Endothelial cell of hepatic sinusoid (primary cell): ENCODE measurements around the gene SHB.

Source experiments
- in situ Hi-C: cut with HindIII; loops from 2 replicates; pipeline ENCODE4 v1.10.0; 2017; ENCODE audit warnings: low sequenced_read_pairs

The SHB gene

DNA sequence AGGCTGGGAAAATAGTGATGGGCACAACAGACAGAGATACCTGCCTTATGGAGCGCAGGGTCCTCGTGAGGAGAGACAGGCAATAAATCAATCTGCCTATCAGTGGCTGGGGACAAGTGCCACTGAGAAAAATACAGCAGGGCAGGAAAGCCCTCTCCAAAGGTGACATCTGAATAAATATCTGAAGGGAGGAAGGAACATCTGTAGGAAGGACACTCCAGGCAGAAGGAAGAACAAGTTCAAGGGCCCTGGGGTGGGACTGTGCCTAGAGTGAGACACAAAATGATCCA, 111.4 kb downstream of the SHB start:
- in situ Hi-C loops = no loop called here

DNA sequence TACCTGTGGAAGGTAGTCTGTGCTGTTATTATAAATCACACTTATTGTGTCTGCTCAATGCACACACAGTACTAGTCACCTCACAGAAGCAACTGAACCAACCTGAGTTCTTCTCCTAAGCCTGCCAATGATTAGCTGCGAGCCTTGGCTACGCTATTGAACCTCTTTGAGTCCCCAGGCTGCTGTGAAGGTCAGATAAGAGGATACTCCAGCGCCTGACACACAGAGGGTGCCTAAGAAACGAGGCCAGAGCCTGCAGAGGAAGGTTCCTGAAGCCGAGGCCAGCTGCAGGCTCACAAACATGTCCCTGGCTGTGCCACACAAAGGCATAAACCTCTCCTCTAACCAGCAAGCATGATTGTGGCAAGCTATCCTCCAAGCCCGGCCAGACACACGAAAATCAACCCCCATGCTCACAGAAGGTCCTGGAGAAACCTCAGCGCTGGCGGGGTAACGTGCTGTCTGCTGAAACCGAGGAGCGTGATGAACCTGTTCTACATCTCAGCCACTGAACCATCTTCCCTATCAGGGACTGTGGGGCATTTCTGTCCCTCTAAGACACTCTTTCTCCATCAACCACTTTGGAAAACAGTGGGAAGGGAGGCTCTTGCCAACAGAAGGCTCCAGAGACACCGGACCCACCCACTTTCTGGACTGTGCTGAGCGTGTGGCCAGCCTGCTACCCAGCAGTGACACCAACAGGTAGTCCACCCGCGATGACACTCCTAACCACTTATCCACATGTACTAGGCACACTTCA, 111.9 kb downstream of the SHB start:
- in situ Hi-C loops = no loop called here

DNA sequence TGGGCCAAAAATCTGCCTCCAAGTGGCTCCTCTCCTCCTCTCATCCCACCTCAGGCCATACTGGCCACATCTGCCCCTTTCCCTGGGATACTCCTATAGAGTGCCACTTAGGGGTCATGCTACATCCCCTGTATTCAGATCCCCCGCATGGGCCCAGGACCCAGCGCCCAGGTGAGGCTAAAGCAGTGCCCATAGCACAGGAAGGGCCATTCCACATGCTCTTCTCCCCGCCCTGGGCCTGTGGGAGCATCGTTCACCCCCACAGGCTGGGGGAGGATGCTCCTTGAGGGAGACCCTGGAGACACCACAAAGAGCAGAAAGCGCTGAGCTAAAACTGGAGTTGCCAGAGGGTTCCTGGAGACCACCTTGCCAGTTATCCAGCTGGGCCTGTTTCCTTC, 112.6 kb downstream of the SHB start:
- in situ Hi-C loops = no loop called here

DNA sequence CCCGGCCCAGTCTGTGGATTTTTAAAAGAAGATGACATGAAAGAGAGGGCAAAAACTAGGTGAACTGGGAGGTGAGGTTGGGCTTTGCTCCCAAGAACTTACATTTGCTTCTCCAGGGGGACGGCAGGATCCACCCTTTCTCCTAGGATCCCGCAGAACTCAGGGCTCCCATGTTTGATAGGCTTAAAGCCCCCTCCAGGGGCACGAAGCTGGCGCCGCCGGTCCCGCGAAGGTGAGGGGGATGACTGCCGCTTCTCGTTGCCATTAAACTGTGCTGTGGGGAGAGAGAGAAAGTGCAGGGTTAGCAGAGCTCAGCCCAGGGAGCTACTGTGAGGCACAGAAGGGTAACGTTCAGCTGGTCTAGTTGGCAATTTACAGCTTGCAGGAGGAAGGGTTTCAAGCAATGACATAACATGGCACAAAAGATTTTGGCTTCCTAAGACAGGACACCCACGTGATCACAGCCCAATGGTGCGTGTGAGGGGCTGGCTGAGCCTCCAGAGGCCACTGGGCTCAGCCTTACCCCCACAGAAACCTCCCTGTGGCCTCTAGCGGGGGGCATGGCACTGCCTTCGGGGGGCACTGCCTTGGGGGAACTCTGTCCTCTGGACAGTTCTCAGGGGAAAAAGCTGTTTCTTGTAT, 113.1 kb downstream of the SHB start:
- in situ Hi-C loops = no loop called here

DNA sequence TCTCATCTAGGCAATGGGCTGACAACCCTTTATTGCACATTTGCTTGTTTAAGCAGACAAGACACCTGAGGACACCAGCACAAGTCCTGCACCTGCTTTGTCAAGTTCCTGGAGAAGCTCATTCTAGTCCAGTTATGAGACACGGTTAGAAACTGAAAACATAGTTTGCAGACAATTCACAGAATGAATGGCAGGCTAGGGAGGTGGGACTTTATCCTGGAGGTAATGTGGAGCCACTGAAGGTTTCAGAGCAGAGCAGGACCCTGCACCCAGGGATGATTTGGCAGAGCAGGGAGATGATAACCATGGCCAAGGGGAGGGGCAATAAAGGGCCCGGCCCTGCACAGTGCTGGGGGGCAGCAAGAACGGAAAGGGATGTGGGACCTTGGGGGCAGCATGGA, 114.4 kb downstream of the SHB start:
- in situ Hi-C loops = no loop called here

DNA sequence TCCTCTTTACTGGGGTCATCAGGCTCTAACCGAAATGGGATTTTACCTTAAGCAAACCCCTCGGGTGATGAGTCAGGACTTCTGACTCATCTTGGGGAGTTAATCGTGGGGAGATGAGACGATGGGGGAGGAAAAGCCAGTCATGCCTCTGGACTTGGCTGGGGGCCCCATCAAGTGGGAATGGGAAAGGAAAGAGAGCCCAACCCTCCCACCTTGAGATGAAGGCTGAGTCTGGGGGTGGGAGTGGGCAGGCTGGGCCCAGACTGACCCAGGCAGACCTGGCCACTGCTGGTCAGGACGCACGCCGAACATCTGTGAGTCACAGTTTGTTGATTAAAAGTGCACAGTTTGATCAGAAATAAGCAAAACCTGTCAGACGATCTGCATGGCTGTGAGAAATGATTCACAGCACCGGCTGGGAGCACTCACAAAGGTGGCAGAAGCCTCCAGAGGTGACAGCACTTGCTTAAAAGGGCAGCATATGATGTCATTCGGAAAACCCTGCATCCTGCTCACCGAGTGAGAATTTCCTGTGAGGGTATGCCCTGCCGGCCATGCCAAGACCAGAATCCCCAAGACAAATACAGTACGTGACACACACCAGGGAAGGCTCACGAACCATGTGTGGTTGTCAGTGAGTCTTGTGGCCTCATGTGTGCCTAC, 115.1 kb downstream of the SHB start:
- in situ Hi-C loops = no loop called here

DNA sequence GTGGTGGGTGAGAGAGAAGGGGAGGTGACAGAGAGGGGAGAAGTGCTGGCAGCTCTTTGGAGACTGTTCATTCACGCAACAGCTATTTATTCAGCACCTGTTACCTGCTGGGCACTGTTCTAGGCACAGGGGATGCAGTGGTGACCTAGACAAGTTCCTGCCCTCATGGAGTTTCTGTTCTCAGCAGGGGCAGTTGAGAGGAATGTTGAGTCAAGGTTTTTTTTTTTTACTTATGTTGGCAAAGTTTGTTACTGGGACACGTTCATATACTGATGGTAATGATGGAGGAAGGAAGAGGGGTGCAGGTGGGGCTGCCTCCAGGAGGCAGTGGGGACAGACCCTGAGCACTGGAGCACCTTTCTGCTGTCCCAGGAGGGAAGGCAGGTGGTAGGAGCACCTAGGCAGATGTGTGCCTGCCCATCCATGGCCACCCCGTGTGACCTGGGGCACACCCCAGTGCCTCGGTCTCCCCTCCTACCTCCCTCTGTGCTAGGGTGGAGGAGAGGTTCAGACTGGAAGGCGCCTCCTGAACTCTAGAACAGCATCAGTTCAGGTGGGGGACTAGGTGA, 115.7 kb downstream of the SHB start:
- in situ Hi-C loops = no loop called here

DNA sequence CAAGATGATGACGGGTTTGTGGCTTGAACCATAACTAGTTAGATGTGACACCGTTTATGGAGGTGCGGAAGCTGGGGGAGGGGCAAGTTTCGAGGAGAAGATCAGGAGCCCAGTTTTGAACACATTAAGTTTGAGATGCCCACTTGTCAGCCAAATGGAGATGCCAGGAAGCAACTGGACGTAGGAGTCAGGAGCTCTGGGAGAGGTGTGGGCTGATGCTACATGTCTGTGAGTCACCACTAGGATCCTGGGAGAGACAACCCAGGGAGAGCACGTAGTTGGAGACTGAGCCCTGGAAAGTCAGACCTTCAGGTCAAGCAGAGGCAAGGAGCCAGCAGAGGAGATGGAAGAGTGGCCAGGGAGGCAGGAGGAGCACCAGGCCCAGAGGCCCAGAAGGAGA, 116.3 kb downstream of the SHB start:
- in situ Hi-C loops = no loop called here

DNA sequence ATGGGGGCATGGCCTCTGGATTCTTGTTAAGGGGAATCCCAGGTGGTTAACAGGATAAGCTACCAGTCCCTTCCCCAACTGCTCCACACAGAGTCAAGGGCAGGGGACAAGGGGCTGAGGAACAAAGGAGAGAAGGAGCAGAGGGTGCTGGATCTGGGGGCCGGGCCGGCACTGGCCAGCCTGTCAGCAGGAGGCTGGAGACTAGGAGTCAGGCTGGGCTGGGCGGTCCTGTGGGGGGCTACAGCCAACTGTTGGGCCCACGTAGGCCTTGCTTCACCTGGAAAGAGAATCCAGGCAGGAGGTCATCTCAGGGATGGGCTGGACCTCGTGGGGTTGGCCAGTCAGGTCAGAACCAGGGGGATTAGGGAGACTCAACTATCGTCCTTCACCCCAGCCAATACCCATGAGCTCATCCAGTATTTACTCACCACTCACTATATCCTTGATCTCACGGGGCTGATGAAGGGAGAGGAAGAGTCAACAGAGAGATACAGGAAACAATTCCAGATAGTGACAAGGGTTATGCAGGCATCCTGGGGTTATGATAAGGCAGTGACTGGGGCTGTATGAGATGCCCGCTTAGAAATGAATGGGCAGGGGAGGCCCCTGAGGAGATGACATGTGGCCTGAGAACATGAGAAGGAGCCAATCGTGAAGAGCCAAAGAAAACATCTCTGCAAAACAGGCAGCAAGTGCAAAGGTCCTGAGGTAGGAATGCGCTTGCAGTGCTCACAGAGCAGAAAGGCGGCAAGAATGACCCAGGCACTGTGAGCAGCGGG, 117.2 kb downstream of the SHB start:
- in situ Hi-C loops = no loop called here

DNA sequence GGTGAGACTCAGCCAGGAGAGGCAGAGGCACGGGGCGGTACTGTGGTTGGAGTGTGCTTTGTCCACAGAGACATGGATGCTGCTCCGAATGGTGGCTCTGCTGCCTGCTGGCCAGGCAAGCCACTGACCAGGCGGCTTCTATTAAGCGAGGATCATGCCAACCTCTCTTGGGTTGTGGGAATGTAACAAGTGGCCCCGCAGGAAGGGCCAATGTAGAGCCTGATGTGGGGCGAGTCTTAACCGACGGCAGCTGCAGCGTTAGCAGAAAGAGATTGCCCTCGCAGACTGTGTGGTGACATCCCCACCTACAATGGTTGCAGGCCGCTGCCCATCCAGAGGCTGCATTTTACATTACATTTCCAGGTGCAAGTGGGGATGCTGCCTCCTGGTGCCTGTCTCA, 118.5 kb downstream of the SHB start:
- in situ Hi-C loops = no loop called here

DNA sequence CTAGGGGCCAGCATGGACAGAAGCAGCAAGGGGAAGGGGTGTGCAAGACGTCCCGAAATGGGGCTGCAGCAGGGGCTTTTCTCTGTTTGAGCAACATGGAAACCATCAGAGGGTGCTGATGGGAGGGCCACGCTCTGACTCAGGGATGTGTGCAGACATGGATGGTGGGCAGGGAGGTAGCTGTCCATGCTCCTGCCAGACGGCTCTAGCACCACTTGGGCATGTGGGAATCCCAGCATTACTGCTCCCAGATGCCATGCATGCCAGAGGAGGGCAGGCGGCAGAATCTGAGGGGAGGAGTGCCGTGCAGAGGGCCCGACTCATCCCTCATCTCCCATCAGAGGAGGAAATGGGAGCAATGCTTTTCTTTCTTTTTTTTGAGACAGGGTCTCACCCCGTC, 119.5 kb downstream of the SHB start:
- in situ Hi-C loops = no loop called here

DNA sequence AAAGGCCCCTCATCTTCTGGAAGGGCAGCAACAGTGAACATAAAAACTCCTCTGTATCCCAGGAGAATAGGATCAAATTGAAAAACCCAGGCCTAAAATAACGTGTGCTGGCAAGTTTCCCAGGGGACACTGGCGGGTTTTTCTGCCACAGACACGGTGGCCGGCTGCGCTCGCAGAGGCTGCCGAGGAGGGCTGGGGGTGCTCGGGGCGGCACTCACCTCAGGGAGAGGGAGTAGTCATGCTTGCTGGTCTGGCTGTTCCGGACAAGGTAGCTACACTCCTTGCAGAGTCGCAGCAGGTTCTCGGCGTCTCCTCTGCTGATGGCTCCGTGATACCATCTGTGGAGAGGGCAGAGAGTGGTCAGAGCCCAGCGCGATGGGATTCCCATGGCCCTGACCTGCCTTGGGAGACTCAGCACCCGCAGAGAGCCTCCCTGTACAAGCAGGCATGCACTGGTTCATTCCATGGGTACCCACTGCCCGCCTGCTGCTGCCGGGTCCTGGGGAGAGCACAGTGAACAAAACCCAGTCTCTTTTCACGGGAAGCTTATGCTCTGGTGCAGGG, 120.5 kb downstream of the SHB start:
- in situ Hi-C loops = no loop called here

DNA sequence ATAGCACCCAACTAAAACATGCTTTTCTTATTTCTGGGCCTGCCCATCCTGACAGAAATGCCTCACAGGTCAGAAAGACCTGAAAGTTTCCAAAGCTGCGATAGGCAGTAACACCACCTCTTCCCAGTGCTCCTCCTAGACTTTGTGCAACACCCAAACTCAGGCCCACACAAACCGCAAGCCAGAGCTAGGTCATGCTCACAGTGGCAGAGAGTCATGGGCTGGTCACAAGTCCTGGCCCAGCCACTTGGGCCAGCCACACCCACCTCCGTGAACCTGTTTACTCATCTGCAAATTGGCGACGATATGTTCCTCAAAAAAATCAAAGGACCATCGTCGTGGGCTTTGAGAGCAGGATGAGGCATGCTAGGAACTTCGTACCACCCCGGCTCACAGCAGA, 121.0 kb downstream of the SHB start:
- in situ Hi-C loops = no loop called here

DNA sequence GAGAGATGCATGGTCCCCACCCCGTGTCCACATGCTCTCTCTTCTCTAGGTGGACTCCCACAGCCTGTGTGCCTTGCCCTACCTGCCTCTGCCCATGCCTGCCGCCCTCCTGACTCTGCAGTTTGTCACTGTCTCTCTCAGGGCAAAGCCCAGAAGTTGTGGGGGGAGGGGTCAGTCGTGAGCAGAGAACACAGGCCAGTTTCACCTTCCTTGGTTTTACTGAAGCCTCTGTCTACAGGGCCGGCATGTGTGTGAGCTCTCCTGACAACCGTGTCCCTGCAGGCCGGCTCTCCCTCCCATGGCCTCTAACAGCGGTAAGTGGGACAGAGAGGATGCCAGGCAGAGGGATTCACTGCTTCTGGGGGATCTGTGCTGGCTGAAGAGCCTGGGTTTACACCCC, 121.6 kb downstream of the SHB start:
- in situ Hi-C loops = no loop called here

DNA sequence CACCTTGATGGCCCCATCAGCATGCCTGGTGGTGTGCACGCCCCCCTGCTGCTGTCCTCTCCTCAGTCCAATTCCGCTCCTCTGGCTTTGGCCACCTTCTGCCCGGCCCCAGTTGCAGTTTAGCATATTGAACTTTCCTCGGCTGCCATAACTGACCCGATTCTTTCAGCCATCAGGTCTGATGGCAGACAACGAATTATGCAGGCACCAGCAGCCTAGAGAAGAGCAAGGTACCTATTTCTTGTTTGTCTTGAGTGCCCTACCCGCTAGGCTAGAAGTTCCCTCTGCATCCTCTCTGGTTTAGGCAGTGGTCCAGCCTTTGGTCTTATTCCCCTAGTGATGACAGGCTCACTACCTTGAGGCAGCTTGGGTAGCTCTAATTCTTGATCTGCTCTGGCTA, 122.1 kb downstream of the SHB start:
- in situ Hi-C loops = no loop called here

DNA sequence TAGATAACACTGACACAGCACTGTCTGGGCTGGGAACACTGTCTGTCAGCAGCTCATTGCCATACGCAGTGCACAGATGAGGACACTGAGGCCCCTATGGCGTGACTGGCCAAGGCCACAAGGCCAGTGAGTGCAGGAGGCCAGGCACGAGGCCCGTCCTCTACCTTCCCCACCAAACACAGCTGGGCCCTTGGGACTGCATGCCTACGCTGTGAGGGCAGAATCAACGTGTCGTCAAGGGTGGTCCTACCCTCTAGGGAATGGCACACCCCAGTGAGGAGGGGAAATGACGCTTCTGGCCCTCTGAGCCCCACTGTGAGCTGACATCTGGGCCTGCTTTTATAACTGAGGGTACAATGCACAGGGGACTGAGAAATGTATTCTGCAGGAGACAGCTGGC, 123.0 kb downstream of the SHB start:
- in situ Hi-C loops = no loop called here

DNA sequence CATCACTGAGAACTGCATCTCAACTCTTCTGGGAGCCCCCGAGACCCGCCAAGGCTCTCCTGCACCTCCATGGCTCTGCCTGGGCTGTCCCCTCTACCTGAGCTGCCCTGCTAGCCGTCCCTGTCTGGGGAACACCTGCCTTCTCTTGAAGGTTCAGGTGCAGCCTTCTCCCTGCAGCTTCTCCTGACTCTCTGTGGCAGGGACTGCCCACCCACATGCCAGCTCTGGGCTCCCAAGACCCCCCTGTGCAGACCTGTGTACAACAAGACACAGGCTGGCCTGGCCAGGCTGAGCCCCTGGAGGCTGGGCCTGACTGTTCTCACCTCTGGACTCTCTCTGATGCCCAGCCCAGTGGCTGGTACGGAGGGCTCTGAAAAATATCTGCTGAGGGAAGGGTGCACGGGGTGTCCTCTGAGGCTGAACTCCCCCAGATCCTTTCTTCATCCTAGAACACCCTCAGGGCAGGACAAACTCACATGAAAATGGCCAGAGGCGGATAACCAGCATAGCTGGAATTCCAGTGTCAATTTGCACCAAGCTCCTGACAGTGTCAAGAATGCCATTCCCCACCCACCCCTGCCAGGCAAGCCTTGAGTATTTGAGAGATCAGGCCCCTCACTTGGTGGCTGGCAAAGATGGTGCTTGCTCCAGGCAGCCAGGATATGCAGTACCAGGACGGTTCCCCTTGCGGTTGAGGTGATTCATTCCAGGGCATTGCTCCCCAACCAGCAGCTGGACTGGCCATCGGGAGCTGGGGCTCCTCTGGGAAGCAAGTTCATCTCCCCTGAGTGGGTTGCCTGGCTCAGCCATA, 124.2 kb downstream of the SHB start:
- in situ Hi-C loops = no loop called here

DNA sequence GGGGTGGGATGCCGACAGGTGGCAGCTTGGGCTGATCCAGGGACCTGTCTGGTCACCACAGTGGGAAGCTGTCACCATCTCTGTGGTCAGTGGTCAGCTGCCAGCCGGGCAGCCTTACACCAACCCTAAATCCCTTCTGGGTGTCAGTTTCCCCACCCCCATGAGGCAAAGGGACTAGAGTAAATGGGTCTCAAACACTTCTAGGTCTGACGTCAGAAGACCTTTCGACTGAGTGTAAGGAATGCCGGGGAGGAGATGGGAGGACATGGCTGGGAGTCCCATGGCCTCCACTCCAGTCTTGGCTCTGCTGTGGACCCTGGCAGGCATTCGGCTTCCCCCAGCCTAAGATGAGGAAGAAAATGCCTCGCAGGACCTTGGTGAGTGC, 124.8 kb downstream of the SHB start:
- in situ Hi-C loops = no loop called here

DNA sequence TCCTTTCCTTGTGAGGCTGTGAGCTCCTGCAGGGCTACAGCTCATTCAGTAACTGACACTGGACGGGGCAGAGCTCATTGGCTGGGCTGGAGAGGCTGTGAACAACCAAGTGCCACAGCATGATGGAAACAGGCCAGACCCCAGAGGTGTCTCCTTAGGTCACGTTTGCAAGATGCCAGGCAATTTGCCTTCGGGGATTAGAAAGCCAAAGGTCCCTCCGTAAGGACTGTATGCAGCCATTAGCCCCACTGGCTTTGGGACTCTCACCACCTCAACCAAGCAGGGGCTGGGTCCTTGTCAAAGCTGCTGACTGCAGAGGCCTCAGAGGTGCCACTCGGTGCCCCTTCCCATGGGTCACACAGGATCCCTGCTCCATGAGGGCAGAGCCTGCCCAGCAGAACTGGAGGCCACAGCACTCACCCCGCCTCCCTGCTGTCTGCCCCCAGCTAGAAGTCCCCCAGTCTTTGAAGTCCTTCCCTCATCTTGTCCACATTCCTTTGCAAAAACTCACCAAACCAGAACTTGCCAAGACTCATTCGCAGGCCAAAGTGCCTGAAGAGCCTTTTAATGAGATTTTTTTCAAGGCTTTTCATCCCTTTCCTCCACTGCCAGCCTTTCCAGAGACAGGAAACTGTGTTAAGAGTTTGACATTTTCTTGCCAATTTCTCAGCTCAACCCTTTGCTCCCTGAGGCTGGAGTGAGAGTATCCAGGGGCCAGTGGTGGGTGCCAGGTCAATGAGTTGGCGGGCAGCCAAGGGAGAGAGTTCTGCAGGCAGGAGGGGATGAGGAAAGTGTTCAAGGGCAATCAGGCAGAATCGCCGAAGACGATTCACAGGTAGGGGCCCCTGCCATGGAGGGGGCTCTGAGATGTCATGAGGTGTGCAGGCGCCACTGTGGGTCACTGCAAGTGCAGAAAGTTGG, 125.4 kb downstream of the SHB start:
- in situ Hi-C loops = no loop called here
